HCT116 (cell line): Measurements from ENCODE around the gene ZNF213.

ENCODE experiments used
- CTCF ChIP-seq, 3 experiments: fragments of 200-600 bp in 1 of 3; sonication (generic) in 1 of 3; IDR thresholded peaks in 2 of 3; conservative IDR thresholded peaks in 1 of 3; 2 replicates each; pipeline ENCODE4 v1.5.1; 2012 to 2017; ENCODE audit warnings: low read depth in 2 of 3, low read length in 2 of 3, antibody characterized with exemption in 1 of 3, borderline replicate concordance in 1 of 3, control low read depth in 1 of 3, mild to moderate bottlenecking in 1 of 3, mixed read lengths in 1 of 3, mixed run types in 1 of 3, moderate library complexity in 1 of 3; ENCODE audit not compliant: insufficient read depth in 1 of 3
- EZH2 ChIP-seq: fragments of 200-600 bp; sonication (generic); IDR thresholded peaks from 2 replicates; pipeline ENCODE4 v1.6.1; 2017; ENCODE audit warnings: antibody characterized with exemption, mixed run types
- EZH2phosphoT487 ChIP-seq: fragments of 200-600 bp; IDR thresholded peaks from 2 replicates; pipeline ENCODE4 v1.6.1; 2018; ENCODE audit warnings: antibody characterized with exemption, borderline replicate concordance
- POLR2A ChIP-seq: IDR thresholded peaks from 2 replicates; pipeline ENCODE4 v1.7.0; 2011; ENCODE audit warnings: borderline replicate concordance; ENCODE audit not compliant: insufficient read depth, insufficient read length; ENCODE audit errors: extremely low read depth
- RAD21 ChIP-seq: IDR thresholded peaks from 2 replicates; pipeline ENCODE4 v1.6.1; 2012; ENCODE audit warnings: low read depth, mild to moderate bottlenecking
- TF ChIP-seq, protein P1 (sequence below): IDR thresholded peaks from 2 replicates; pipeline ENCODE4 v1.6.1; 2012
- TF ChIP-seq, protein P2 (sequence below): IDR thresholded peaks from 2 replicates; pipeline ENCODE4 v1.6.1; 2012

- TF ChIP-seq EZH2phosphoT487 = no peak
- TF ChIP-seq, protein P1, sequence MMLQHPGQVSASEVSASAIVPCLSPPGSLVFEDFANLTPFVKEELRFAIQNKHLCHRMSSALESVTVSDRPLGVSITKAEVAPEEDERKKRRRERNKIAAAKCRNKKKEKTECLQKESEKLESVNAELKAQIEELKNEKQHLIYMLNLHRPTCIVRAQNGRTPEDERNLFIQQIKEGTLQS = no peak
- TF ChIP-seq CTCF (IDR thresholded peaks at IDR 0.05 in 2 of 3, conservative IDR thresholded peaks at IDR 0.05 in 1 of 3; ENCODE audit: borderline replicate concordance in 1 of 3, insufficient read depth in 1 of 3, low read depth in 2 of 3, low read length in 2 of 3) = no peak
- TF ChIP-seq RAD21 = no peak
- no peak for TF ChIP-seq EZH2
- TF ChIP-seq POLR2A = no peak
- TF ChIP-seq, protein P2, sequence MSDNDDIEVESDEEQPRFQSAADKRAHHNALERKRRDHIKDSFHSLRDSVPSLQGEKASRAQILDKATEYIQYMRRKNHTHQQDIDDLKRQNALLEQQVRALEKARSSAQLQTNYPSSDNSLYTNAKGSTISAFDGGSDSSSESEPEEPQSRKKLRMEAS = no peak
Observed at GRCh38 chr16:3179651-3180050, 44.8 kb downstream of the ZNF213 start.
